ENCODE data around the gene OVAAL.

Gene OVAAL

GRCh38 chr1:180565121-180565871, 6.5 kb downstream of the OVAAL start:
- H3K4me3 ChIP-seq (ENCODE audit: low read length), result no peak overlapping the region
- DNase-seq (ENCODE audit: low read depth, low spot score), result no peak

GRCh38 chr1:180566026-180566425, 7.3 kb downstream of the OVAAL start:
- H3K4me3 ChIP-seq (ENCODE audit: low read length), result no peak overlapping the region
- no peak for DNase-seq (ENCODE audit: low read depth, low spot score)

- DNase-seq (ENCODE audit: low read depth, low spot score), result no peak
- no peak overlapping the region for H3K4me3 ChIP-seq (ENCODE audit: low read length)
These were observed 7.7 kb downstream of the OVAAL start for GRCh38 chr1:180566495-180566894.

- no peak overlapping the region for H3K4me3 ChIP-seq (ENCODE audit: low read length)
- no peak for DNase-seq (ENCODE audit: low read depth, low spot score)
These were observed 8.9 kb downstream of the OVAAL start for GRCh38 chr1:180567654-180568053.

GRCh38 chr1:180568184-180568583, 9.4 kb downstream of the OVAAL start:
- no peak for DNase-seq (ENCODE audit: low read depth, low spot score)
- H3K4me3 ChIP-seq (ENCODE audit: low read length), result no peak overlapping the region

GRCh38 chr1:180571060-180571831, 12.5 kb downstream of the OVAAL start:
- no peak for DNase-seq (ENCODE audit: low read depth, low spot score)
- H3K4me3 ChIP-seq (ENCODE audit: low read length), result no peak overlapping the region

GRCh38 chr1:180571832-180572636, 13.3 kb downstream of the OVAAL start:
- no peak overlapping the region for H3K4me3 ChIP-seq (ENCODE audit: low read length)
- no peak for DNase-seq (ENCODE audit: low read depth, low spot score)

GRCh38 chr1:180572760-180573159, 14.0 kb downstream of the OVAAL start:
- no peak for DNase-seq (ENCODE audit: low read depth, low spot score)
- H3K4me3 ChIP-seq (ENCODE audit: low read length), result no peak overlapping the region

- DNase-seq (ENCODE audit: low read depth, low spot score), result no peak
These were observed 15.4 kb downstream of the OVAAL start for GRCh38 chr1:180574031-180574713.

GRCh38 chr1:180577361-180577760, 18.6 kb downstream of the OVAAL start:
- no peak overlapping the region for H3K4me3 ChIP-seq (ENCODE audit: low read length)
- DNase-seq (ENCODE audit: low read depth, low spot score), result no peak

More at GRCh38 chr1:180574031-180574713, 15.4 kb downstream of the OVAAL start:
- H3K4me3 ChIP-seq (ENCODE audit: low read length), result no peak overlapping the region

- H3K4me3 ChIP-seq (ENCODE audit: low read length), result no peak overlapping the region
- DNase-seq (ENCODE audit: low read depth, low spot score), result no peak
These were observed 21.3 kb downstream of the OVAAL start for GRCh38 chr1:180579961-180580611.

GRCh38 chr1:180581635-180582039, 22.9 kb downstream of the OVAAL start:
- no peak overlapping the region for H3K4me3 ChIP-seq (ENCODE audit: low read length)
- no peak for DNase-seq (ENCODE audit: low read depth, low spot score)

- DNase-seq (ENCODE audit: low read depth, low spot score), result no peak
- H3K4me3 ChIP-seq (ENCODE audit: low read length), result no peak overlapping the region
These were observed 26.1 kb downstream of the OVAAL start for GRCh38 chr1:180584869-180585268.

- H3K4me3 ChIP-seq (ENCODE audit: low read length), result no peak overlapping the region
- DNase-seq (ENCODE audit: low read depth, low spot score), result no peak
These were observed 27.2 kb downstream of the OVAAL start for GRCh38 chr1:180585994-180586359.

GRCh38 chr1:180586671-180587155, 27.9 kb downstream of the OVAAL start:
- DNase-seq (ENCODE audit: low read depth, low spot score), result no peak
- H3K4me3 ChIP-seq (ENCODE audit: low read length), result no peak overlapping the region

GRCh38 chr1:180588121-180588520, 29.4 kb downstream of the OVAAL start:
- no peak for DNase-seq (ENCODE audit: low read depth, low spot score)
- H3K4me3 ChIP-seq (ENCODE audit: low read length), result no peak overlapping the region

- H3K4me3 ChIP-seq (ENCODE audit: low read length), result no peak overlapping the region
- no peak for DNase-seq (ENCODE audit: low read depth, low spot score)
These were observed 32.1 kb downstream of the OVAAL start for GRCh38 chr1:180590889-180591288.

- no peak overlapping the region for H3K4me3 ChIP-seq (ENCODE audit: low read length)
- DNase-seq (ENCODE audit: low read depth, low spot score), result no peak
These were observed 34.6 kb downstream of the OVAAL start for GRCh38 chr1:180593382-180593781.

- DNase-seq (ENCODE audit: low read depth, low spot score), result no peak
- no peak overlapping the region for H3K4me3 ChIP-seq (ENCODE audit: low read length)
These were observed 36.0 kb downstream of the OVAAL start for GRCh38 chr1:180594723-180595122.

All from Jurkat, Clone E6-1 (cell line).